Mononuclear cell (primary cell): ENCODE data around the gene ACOT2. TPM values are rescaled to one million over a fixed set of nuclear protein-coding genes. Genes with fewer than 3 reads are reported as not detected.
A peak's percentile ranks its signal among the peaks of the same experiment; 100 is the strongest.
"Not testable (repeated sequence)": the region's sequence is repeated elsewhere in the genome, so short reads cannot be mapped to it uniquely, and the experiment has no call there.

ENCODE experiments used
- H3K27me3 ChIP-seq: 2 replicates; pipeline ENCODE4 v1.6.0; 2011; ENCODE audit warnings: low read length, control low read depth; ENCODE audit not compliant: insufficient read depth
- H3K4me1 ChIP-seq: 2 replicates; pipeline ENCODE4 v1.5.1; 2011; ENCODE audit warnings: mild to moderate bottlenecking, low read length, control low read depth; ENCODE audit not compliant: insufficient read depth
- H3K4me3 ChIP-seq: 2 replicates; pipeline ENCODE4 v1.5.1; 2011; ENCODE audit warnings: mild to moderate bottlenecking, low read length, moderate library complexity
- H3K9me3 ChIP-seq: 2 replicates; pipeline ENCODE4 v1.5.1; 2011; ENCODE audit warnings: low read depth, mild to moderate bottlenecking, control low read depth, low read length
- total RNA-seq: library from RNA; depleted of rRNA; stranded (reverse); fragments of >200 nt; gene quantifications from one replicate; pipeline ENCODE4 v1.2.3, GENCODE V29; 2012

The ACOT2 gene
- total RNA-seq, 1 donor = 12.9 TPM

GRCh38 chr14:73558238-73558637 is 10.8 kb upstream of the ACOT2 start:
- not testable (repeated sequence) for H3K27me3 ChIP-seq, H3K4me1 ChIP-seq, H3K9me3 ChIP-seq, H3K4me3 ChIP-seq

DNA sequence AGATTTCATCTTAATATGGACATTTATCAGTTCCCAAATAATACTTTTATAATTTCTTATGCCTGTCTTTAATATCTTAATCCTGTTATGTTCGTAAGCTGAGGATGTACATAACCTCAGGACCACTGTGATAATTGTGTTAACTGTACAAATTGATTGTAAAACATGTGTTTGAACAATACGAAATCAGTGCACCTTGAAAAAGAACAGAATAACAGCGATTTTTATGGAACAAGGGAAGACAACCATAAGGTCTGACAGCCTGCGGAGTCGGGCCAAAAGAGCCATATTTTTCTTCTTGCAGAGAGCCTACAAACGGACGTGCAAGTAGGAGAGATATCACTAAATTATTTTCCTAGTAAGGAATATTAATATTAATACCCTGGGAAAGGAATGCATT is 6.8 kb upstream of the ACOT2 start:
- not testable (repeated sequence) for H3K27me3 ChIP-seq, H3K4me3 ChIP-seq, H3K9me3 ChIP-seq
- peaks cover 10% of the 10 kb centered on the region for H3K4me1 ChIP-seq

- H3K27me3 ChIP-seq, H3K9me3 ChIP-seq, H3K4me3 ChIP-seq: not testable (repeated sequence)
- H3K4me1 ChIP-seq = peaks cover 15% of the 10 kb centered on the region
Observed at GRCh38 chr14:73562696-73563095, 6.3 kb upstream of the ACOT2 start.

- not testable (repeated sequence) for H3K9me3 ChIP-seq, H3K4me3 ChIP-seq, H3K27me3 ChIP-seq
- H3K4me1 ChIP-seq = peaks cover 33% of the 10 kb centered on the region
Observed at GRCh38 chr14:73566431-73566830, 2.6 kb upstream of the ACOT2 start.

GRCh38 chr14:73566935-73567334 is 2.1 kb upstream of the ACOT2 start:
- H3K27me3 ChIP-seq, H3K4me3 ChIP-seq, H3K9me3 ChIP-seq: not testable (repeated sequence)
- peaks cover 33% of the 10 kb centered on the region for H3K4me1 ChIP-seq

DNA sequence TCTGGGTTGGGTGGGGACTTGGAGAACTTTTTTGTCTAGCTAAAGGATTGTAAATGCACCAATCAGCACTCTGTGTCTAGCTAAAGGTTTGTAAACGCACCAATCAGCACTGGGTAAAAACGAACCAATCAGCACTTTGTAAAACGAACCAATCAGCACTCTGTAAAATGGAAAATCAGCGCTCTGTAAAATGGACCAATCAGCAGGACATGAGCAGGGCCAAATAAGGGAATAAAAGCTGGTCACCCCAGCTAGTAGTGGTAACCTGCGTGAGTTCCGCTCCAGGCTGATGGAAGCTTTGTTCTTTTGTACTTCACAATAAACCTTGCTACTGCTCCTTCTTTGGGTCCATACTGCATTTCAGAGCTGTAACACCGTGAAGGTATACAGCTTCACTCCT is 1.7 kb upstream of the ACOT2 start:
- Histone ChIP-seq H3K9me3 (no peaks in the 10 kb centered on the region), H3K27me3 (no peaks in the 10 kb centered on the region), H3K4me1 (peaks cover 33% of the 10 kb centered on the region), H3K4me3 (no peak overlapping the region)

DNA sequence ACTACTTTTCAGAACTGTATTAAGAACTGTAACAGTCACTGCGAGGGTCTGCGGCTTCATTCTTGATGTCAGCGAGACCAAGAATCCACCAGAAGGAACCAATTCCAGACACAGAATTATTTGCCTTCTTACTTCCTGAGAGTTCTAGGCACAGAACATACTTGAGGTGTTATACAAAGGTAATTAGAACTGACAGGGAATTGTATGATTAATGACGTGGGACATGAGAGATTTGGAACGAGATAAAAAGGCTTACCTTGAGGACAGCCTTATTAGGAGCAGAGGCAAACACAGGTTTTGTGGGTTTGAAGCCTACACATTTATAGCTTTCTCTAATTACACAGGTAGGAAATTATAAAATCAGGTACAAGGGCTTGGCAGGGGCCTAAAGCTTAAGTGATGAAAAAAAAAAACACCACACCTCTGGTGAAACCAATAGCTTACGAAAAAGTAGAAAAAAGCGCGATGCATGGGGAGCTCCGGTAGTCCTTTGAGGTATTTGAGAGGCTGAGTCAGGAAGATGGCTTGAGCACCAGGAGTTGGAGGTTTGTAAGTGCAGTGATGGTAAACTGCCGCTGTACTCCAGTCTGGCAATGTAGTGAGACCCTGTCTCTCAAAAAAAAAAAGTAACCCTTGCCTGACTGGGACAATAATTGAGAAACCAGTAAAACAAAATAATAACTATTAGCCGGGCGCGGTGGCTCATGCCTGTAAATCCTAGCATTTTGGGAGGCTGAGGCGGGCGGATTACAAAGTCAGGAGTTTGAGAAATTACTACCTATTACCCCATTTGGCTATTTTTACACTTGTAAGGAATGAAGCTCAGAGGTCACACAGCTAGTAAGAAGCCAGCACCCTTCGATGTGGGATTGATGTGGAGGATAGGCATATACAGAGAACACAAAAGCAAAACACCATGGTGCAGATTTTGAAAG is 795 bp upstream of the ACOT2 start:
- H3K4me1 ChIP-seq = peaks cover 33% of the 10 kb centered on the region
- H3K9me3 ChIP-seq = no peaks in the 10 kb centered on the region
- H3K4me3 ChIP-seq = peak overlapping the region; percentile 52
- H3K27me3 ChIP-seq = no peaks in the 10 kb centered on the region

GRCh38 chr14:73568886-73569184 is 178 bp upstream of the ACOT2 start:
- Histone ChIP-seq H3K4me3 (peak overlapping the region; percentile 52), H3K4me1 (peaks cover 33% of the 10 kb centered on the region)
- H3K27me3 ChIP-seq, H3K9me3 ChIP-seq: not testable (repeated sequence)

DNA sequence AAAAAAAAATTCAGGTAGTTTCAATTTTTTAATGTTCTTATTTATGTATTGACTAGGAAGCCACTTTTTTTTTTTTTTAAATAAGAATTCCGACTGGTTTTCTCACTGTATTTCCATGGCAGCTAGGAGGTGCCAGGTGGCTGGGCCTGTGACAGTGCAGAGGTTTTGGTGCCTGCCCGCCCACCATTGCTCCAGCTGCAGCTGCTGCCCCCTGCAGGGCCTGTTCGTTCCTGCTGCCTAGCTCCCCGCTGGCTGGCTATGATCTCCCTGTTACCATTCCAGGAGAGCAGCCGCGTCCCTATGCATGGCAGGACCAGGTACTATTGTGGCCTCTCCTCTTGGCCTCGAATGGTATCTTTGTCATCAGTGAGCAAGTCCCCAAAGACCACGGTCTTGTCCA is 1.9 kb downstream of the ACOT2 start:
- peaks cover 33% of the 10 kb centered on the region for H3K4me1 ChIP-seq
- H3K27me3 ChIP-seq, H3K9me3 ChIP-seq, H3K4me3 ChIP-seq: not testable (repeated sequence)

GRCh38 chr14:73573034-73573433 is 4.0 kb downstream of the ACOT2 start:
- not testable (repeated sequence) for H3K4me3 ChIP-seq, H3K27me3 ChIP-seq, H3K9me3 ChIP-seq
- H3K4me1 ChIP-seq = peaks cover 15% of the 10 kb centered on the region

DNA sequence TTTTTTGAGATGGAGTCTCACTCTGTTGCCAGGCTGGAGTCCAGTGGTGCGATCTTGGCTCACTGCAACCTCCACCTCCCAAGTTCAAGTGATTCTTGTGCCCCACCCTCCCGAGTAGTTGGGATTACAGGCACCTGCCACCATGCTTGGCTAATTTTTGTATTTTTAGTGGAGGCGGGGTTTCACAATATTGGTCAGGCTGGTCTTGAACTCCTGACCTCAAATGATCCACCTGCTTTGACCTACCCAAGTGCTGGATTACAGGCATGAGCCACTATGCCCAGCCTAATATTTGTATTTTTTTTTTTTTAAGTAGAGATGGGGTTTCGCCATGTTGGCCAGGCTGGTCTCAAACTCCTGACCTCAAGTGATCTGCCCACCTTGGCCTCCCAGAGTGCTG is 4.7 kb downstream of the ACOT2 start:
- not testable (repeated sequence) for H3K27me3 ChIP-seq, H3K4me3 ChIP-seq, H3K4me1 ChIP-seq, H3K9me3 ChIP-seq

DNA sequence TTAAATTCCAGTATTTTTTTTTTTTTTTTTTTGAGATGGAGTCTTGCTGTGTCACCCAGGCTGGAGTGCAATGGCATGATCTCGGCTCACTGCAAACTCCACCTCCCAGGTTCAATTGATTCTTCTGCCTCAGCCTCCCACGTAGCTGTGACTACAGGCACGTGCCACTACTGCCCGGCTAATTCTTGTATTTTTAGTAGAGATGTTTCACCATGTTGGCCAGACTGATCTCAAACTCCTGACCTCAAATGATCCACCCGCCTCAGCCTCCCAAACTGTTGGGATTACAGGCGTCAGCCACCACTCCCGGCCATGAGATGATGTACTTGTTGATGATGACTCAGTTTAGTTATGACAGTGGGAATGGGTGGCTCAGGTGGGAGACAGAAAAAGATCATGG is 5.2 kb downstream of the ACOT2 start:
- not testable (repeated sequence) for H3K4me3 ChIP-seq, H3K9me3 ChIP-seq, H3K27me3 ChIP-seq, H3K4me1 ChIP-seq

GRCh38 chr14:73576391-73576790 is 7.4 kb downstream of the ACOT2 start:
- no peaks in the 10 kb centered on the region for H3K27me3 ChIP-seq
- H3K4me1 ChIP-seq = no peaks in the 10 kb centered on the region
- H3K4me3 ChIP-seq = no peak overlapping the region
- H3K9me3 ChIP-seq = no peaks in the 10 kb centered on the region

- H3K4me3 ChIP-seq, H3K27me3 ChIP-seq, H3K4me1 ChIP-seq, H3K9me3 ChIP-seq: not testable (repeated sequence)
Observed at GRCh38 chr14:73577214-73577613, 8.2 kb downstream of the ACOT2 start.

GRCh38 chr14:73582102-73582979 is 13.3 kb downstream of the ACOT2 start:
- H3K27me3 ChIP-seq, H3K4me1 ChIP-seq, H3K9me3 ChIP-seq, H3K4me3 ChIP-seq: not testable (repeated sequence)

DNA sequence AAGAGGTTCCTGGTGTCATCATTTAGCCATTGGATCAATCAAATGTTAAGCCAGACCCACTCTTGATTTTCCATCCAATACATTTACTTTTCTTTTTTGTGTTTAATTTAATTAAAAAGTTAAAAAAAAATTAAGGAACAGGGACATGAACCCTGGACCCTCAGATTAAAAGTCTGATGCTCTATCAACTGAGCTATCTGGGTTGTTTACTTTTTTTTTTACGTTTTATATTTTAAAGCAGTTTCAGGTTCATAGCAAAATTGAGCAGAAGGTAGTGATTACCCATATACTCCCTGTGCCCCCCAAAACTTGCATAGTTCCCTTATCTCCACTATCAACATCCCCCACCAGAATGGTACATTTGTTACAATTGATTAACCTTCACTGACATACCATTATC is 19.7 kb downstream of the ACOT2 start:
- Histone ChIP-seq H3K4me1 (peaks cover 12% of the 10 kb centered on the region), H3K27me3 (no peaks in the 10 kb centered on the region), H3K9me3 (no peaks in the 10 kb centered on the region)

More for the DNA sequence above, 19.7 kb downstream of the ACOT2 start:
- H3K4me3 ChIP-seq = no peak overlapping the region
